Amygdala (tissue), 56 donors: ENCODE results near the gene NELFA.

Source experiments
- DNase-seq, 56 donors: peaks; one replicate each; lab custom pipeline; 2025; lab: John Stamatoyannopoulos, UW

Gene NELFA

GRCh38 chr4:1945124-1945895, 63.5 kb downstream of the NELFA start:
- DNase-seq = peak in 9 of 56 donors; percentile 13 to 63 (median 27)

- no peak for DNase-seq
These were observed 64.8 kb downstream of the NELFA start for GRCh38 chr4:1943928-1944327.

GRCh38 chr4:1940566-1940965, 68.2 kb downstream of the NELFA start:
- DNase-seq = no peak

- no peak for DNase-seq
These were observed 68.9 kb downstream of the NELFA start for GRCh38 chr4:1939664-1940509.

GRCh38 chr4:1938027-1938426, 70.7 kb downstream of the NELFA start:
- no peak for DNase-seq

- no peak for DNase-seq
These were observed 71.2 kb downstream of the NELFA start for GRCh38 chr4:1937550-1937949.

- DNase-seq = no peak
These were observed 75.1 kb downstream of the NELFA start for GRCh38 chr4:1933700-1934099.

GRCh38 chr4:1932736-1933135, 76.0 kb downstream of the NELFA start:
- no peak for DNase-seq
